ENCODE results near the gene NMNAT2. TPM values are rescaled to one million over a fixed set of nuclear protein-coding genes. Genes with fewer than 3 reads are reported as not detected.

The NMNAT2 gene
- total RNA-seq, 3 donors from 2014 or later = 0.29 to 2.4 (median 1.6) TPM

DNA sequence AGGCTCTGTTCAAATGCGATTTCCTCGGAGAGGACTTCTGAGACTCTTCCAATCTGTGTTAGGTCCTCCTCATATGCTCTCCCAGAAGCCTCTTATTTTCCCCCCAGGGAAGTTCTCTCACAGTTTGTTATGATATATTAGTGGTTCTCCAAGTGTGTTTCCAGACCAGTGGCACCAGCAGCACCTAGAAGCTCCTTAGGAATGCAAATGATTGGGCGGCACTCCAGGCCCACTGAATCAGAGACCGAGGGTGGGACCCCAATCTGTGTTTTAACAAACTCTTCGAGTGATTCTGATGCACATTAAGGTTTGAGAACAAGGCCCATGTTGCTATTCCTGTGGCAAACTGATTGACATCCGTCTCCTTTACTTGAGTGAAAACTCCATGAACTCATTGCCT lies 63.0 kb downstream of the NMNAT2 start:
- H3K4me3 ChIP-seq = no peak overlapping the region
- H3K4me1 ChIP-seq = no peaks in the 10 kb centered on the region
- intact Hi-C loops (cut with DNase I; ENCODE audit: low total_unique reads) = no loop called here
- no peaks in the 10 kb centered on the region for H3K27me3 ChIP-seq
- DNase-seq (ENCODE audit: low spot score in 2 of 2) = no peak
- no peak overlapping the region for H3K27ac ChIP-seq
- TF ChIP-seq, protein P1, sequence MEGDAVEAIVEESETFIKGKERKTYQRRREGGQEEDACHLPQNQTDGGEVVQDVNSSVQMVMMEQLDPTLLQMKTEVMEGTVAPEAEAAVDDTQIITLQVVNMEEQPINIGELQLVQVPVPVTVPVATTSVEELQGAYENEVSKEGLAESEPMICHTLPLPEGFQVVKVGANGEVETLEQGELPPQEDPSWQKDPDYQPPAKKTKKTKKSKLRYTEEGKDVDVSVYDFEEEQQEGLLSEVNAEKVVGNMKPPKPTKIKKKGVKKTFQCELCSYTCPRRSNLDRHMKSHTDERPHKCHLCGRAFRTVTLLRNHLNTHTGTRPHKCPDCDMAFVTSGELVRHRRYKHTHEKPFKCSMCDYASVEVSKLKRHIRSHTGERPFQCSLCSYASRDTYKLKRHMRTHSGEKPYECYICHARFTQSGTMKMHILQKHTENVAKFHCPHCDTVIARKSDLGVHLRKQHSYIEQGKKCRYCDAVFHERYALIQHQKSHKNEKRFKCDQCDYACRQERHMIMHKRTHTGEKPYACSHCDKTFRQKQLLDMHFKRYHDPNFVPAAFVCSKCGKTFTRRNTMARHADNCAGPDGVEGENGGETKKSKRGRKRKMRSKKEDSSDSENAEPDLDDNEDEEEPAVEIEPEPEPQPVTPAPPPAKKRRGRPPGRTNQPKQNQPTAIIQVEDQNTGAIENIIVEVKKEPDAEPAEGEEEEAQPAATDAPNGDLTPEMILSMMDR (IDR thresholded peaks at IDR 0.05) = no peak
- TF ChIP-seq POLR2AphosphoS5 (IDR thresholded peaks at IDR 0.05) (no peak), POLR2A (IDR thresholded peaks at IDR 0.05) (no peak)
- no peaks in the 10 kb centered on the region for H3K36me3 ChIP-seq
- no peaks in the 10 kb centered on the region for H3K9me3 ChIP-seq

DNA sequence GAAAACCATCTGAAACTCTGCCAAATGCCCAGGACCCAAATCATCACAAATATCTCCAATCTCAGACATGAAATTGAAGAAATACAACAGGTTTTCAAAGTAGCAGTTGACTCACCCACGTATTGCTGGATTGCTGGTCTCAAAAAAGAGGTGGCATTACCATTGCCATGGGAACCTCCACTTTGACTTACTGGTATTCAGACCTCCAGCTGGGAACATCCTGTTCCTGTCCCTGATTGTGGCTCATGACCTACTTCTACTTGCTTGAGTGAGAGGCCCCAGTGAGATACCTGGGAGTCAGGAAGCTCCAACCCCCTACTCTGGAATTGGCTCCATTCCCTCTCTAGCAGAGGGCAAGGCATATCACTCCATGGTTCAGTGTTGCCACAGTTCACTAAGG lies 64.6 kb downstream of the NMNAT2 start:
- DNase-seq (ENCODE audit: low spot score in 2 of 2) = no peak
- Histone ChIP-seq H3K4me3 (no peak overlapping the region), H3K4me1 (no peaks in the 10 kb centered on the region), H3K27ac (no peak overlapping the region), H3K9me3 (no peaks in the 10 kb centered on the region), H3K27me3 (no peaks in the 10 kb centered on the region), H3K36me3 (no peaks in the 10 kb centered on the region)
- intact Hi-C loops (cut with DNase I; ENCODE audit: low total_unique reads) = no loop called here
- TF ChIP-seq POLR2A (IDR thresholded peaks at IDR 0.05) (no peak), POLR2AphosphoS5 (IDR thresholded peaks at IDR 0.05) (no peak)
- TF ChIP-seq, protein P1 (IDR thresholded peaks at IDR 0.05) = no peak

DNA sequence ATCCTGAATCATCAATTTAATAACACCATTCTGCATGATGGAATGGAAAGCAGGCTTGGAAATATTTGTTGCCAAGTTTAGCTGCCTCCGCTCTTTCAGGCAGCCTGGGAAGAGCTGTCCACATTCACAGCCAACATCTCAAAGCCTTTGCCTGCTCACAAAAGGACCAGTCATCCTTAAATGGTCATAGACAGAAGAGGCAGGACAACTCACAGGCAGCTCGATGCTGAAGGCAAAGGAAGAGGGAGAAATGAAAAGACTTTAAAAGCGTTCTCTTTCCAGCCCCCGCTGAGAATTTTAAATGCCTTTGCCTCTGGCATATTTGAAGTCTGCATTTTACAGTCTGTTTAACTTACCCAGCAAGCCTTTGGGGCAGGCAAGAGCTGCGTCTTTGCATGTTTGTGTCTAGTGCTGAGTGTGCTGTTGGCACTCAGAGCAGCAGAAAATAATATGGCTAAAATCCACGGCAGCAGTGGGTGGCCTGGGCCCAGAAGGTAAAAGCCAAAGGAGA lies 68.9 kb downstream of the NMNAT2 start:
- Histone ChIP-seq H3K36me3 (no peaks in the 10 kb centered on the region), H3K4me1 (no peaks in the 10 kb centered on the region), H3K9me3 (no peaks in the 10 kb centered on the region), H3K4me3 (no peak overlapping the region), H3K27me3 (no peaks in the 10 kb centered on the region), H3K27ac (peak overlapping the region in 1 of 2 donors; percentile 32)
- intact Hi-C loops (cut with DNase I; ENCODE audit: low total_unique reads) = loop anchor here (10.0 kb wide), 1 partner anchor 1464 kb away; no protein-coding TSS in a partner anchor
- DNase-seq (ENCODE audit: low spot score in 2 of 2) = peak in 1 of 2 donors; percentile 30
- no peak for TF ChIP-seq POLR2A (IDR thresholded peaks at IDR 0.05)

DNA sequence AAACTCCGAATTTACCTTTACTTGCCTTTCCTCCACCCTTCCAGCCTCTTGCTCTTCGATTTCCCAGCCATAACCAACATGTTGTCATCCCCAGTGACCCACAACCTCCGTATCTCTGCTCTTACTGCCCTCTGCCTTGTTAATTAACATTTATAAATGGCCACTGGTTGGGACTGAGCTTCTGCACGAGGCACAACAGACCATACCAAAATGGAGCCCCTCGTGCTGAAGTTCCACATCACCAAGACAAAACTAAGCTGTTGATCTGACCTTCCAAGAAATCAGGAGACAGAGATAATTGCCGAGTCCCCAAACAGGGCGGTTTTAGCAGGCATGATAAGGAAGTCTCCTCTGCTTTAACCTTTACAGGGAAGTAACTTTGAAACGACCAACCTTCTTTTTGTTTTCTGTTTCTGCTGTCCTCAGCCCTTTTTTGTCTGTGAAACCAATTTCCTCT lies 71.9 kb downstream of the NMNAT2 start:
- DNase-seq (ENCODE audit: low spot score in 2 of 2) = no peak
- no peaks in the 10 kb centered on the region for H3K36me3 ChIP-seq
- no peaks in the 10 kb centered on the region for H3K9me3 ChIP-seq
- intact Hi-C loops (cut with DNase I; ENCODE audit: low total_unique reads) = loop anchor here (10.0 kb wide), 1 partner anchor 1462 kb away; no protein-coding TSS in a partner anchor
- no peak overlapping the region for H3K4me3 ChIP-seq
- TF ChIP-seq, protein P1 (IDR thresholded peaks at IDR 0.05) = no peak
- TF ChIP-seq POLR2AphosphoS5 (IDR thresholded peaks at IDR 0.05) = no peak
- no peak overlapping the region for H3K27ac ChIP-seq
- no peaks in the 10 kb centered on the region for H3K4me1 ChIP-seq
- H3K27me3 ChIP-seq = no peaks in the 10 kb centered on the region

DNA sequence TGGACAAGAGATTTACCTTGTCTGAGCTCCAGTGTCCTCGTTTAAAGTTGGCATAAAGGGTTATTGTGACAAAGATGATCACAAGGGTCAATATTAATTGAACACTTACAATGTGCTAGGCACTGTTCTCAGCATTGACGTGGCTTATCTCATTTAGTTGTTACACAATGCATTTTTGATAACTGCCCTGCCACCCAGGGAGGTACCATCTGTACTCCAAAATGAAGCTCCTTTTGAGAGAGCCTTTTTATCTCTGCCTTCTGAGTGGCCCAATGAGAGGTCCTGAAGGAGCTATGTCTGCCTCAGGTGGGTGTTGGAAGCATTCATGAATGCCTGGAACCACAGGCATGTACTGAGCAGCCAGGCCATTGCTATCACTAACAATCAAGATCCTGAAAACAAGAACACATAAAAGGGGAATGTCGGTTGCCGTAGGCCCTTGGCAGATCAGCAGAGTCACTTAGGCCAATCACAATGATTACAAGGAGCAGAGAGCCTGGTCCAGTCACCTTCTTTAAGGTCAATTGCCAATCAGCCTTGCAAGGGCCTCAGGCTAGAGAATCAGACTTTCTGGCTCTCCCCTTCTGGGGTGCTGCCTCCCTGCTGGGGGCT lies 78.5 kb downstream of the NMNAT2 start:
- no peaks in the 10 kb centered on the region for H3K36me3 ChIP-seq
- H3K4me1 ChIP-seq = no peaks in the 10 kb centered on the region
- H3K4me3 ChIP-seq = no peak overlapping the region
- TF ChIP-seq POLR2AphosphoS5 (IDR thresholded peaks at IDR 0.05) (no peak), POLR2A (IDR thresholded peaks at IDR 0.05) (no peak)
- TF ChIP-seq, protein P1 (IDR thresholded peaks at IDR 0.05) = no peak
- H3K27me3 ChIP-seq = no peaks in the 10 kb centered on the region
- intact Hi-C loops (cut with DNase I; ENCODE audit: low total_unique reads) = loop anchor here (10.0 kb wide), 1 partner anchor 1455 kb away; no protein-coding TSS in a partner anchor
- no peaks in the 10 kb centered on the region for H3K9me3 ChIP-seq
- no peak overlapping the region for H3K27ac ChIP-seq
- no peak for DNase-seq (ENCODE audit: low spot score in 2 of 2)
